H9 (cell line): ENCODE results near the gene TGFBRAP1. TPM values are rescaled to one million over a fixed set of nuclear protein-coding genes. Genes with fewer than 3 reads are reported as not detected.

ENCODE experiments used
- DNase-seq: peaks from one replicate; pipeline ENCODE4 v3.0.0-alpha.2; 2017
- H2AFZ ChIP-seq: one replicate; pipeline ENCODE4 v1.6.1; 2013; ENCODE audit warnings: mild to moderate bottlenecking, low read length, control low read depth, moderate library complexity
- H2AK5ac ChIP-seq: 2 replicates; pipeline ENCODE4 v1.6.1; 2013; ENCODE audit warnings: low read length, control low read depth, mixed read lengths; ENCODE audit not compliant: insufficient read length
- H2BK120ac ChIP-seq: one replicate; pipeline ENCODE4 v1.6.1; 2013; ENCODE audit warnings: low read depth, mild to moderate bottlenecking, low read length, control low read depth, inconsistent platforms; ENCODE audit not compliant: poor library complexity, severe bottlenecking
- H2BK12ac ChIP-seq: 2 replicates; pipeline ENCODE4 v1.6.1; 2013; ENCODE audit warnings: low read length, control low read depth, mixed read lengths, low read depth; ENCODE audit not compliant: insufficient read length
- H2BK15ac ChIP-seq: 2 replicates; pipeline ENCODE4 v1.6.1; 2013; ENCODE audit warnings: low read depth, low read length, control low read depth
- H2BK20ac ChIP-seq: one replicate; pipeline ENCODE4 v1.6.1; 2013; ENCODE audit warnings: low read depth, mild to moderate bottlenecking, low read length, control low read depth, inconsistent platforms; ENCODE audit not compliant: poor library complexity, severe bottlenecking
- H2BK5ac ChIP-seq: 2 replicates; pipeline ENCODE4 v1.6.1; 2013; ENCODE audit warnings: low read length, control low read depth, mixed read lengths; ENCODE audit not compliant: insufficient read length
- H3K14ac ChIP-seq: 2 replicates; pipeline ENCODE4 v1.6.1; 2013; ENCODE audit warnings: low read length, control low read depth; ENCODE audit not compliant: insufficient read depth
- H3K18ac ChIP-seq: 2 replicates; pipeline ENCODE4 v1.6.1; 2013; ENCODE audit warnings: low read depth, mild to moderate bottlenecking, mixed read lengths, low read length, control low read depth; ENCODE audit not compliant: insufficient read length
- H3K23ac ChIP-seq: 2 replicates; pipeline ENCODE4 v1.6.1; 2013; ENCODE audit warnings: low read length, control low read depth, mixed read lengths, low read depth; ENCODE audit not compliant: insufficient read length
- H3K23me2 ChIP-seq: 2 replicates; pipeline ENCODE4 v1.6.1; 2013; ENCODE audit warnings: low read depth, mild to moderate bottlenecking, mixed read lengths, low read length, control low read depth; ENCODE audit not compliant: insufficient read length, poor library complexity, severe bottlenecking
- H3K27ac ChIP-seq: 2 replicates; pipeline ENCODE4 v1.5.1; 2013; ENCODE audit warnings: low read length, control low read depth, mixed read lengths, low read depth; ENCODE audit not compliant: insufficient read length
- H3K27me3 ChIP-seq: 2 replicates; pipeline ENCODE4 v1.6.1; 2013; ENCODE audit warnings: low read length, control low read depth, inconsistent platforms; ENCODE audit not compliant: insufficient read depth
- H3K4ac ChIP-seq: 2 replicates; pipeline ENCODE4 v1.6.1; 2013; ENCODE audit warnings: low read depth, mild to moderate bottlenecking, control low read depth, inconsistent platforms, low read length, moderate library complexity
- H3K4me1 ChIP-seq: 2 replicates; pipeline ENCODE4 v1.6.1; 2013; ENCODE audit warnings: low read length, control low read depth, inconsistent platforms; ENCODE audit not compliant: insufficient read depth
- H3K4me2 ChIP-seq: 2 replicates; pipeline ENCODE4 v1.6.1; 2013; ENCODE audit warnings: low read length, control low read depth, mixed read lengths; ENCODE audit not compliant: insufficient read length, insufficient read depth
- H3K56ac ChIP-seq: 2 replicates; pipeline ENCODE4 v1.6.1; 2013; ENCODE audit warnings: low read depth, mild to moderate bottlenecking, mixed read lengths, low read length, control low read depth; ENCODE audit not compliant: insufficient read length
- H3K79me1 ChIP-seq: 2 replicates; pipeline ENCODE4 v1.6.1; 2013; ENCODE audit warnings: low read depth, mild to moderate bottlenecking, moderate library complexity, low read length, control low read depth, inconsistent platforms; ENCODE audit not compliant: insufficient read depth, poor library complexity, severe bottlenecking
- H3K79me2 ChIP-seq: 2 replicates; pipeline ENCODE4 v1.6.1; 2013; ENCODE audit warnings: low read length, control low read depth, inconsistent platforms; ENCODE audit not compliant: insufficient read depth
- H3K9ac ChIP-seq: 2 replicates; pipeline ENCODE4 v1.6.1; 2013; ENCODE audit warnings: low read length, control low read depth, mixed read lengths; ENCODE audit not compliant: insufficient read length; ENCODE audit errors: extremely low read depth
- H3K9me3 ChIP-seq: one replicate; pipeline ENCODE4 v1.6.1; 2013; ENCODE audit warnings: low read depth, low read length, inconsistent platforms; ENCODE audit not compliant: control insufficient read depth
- H3T11ph ChIP-seq: one replicate; pipeline ENCODE4 v1.6.1; 2013; ENCODE audit warnings: mild to moderate bottlenecking, low read length, control low read depth, inconsistent platforms
- H4K20me1 ChIP-seq: one replicate; pipeline ENCODE4 v1.6.1; 2013; ENCODE audit not compliant: control insufficient read depth, insufficient read length, insufficient read depth
- H4K5ac ChIP-seq: 2 replicates; pipeline ENCODE4 v1.6.1; 2013; ENCODE audit warnings: low read depth, mild to moderate bottlenecking, mixed read lengths, low read length, control low read depth; ENCODE audit not compliant: insufficient read length
- H4K8ac ChIP-seq: replicated peaks from 2 replicates; pipeline ENCODE4 v1.6.1; 2013; ENCODE audit warnings: low read length, control low read depth, mixed read lengths, low read depth; ENCODE audit not compliant: insufficient read length
- H4K91ac ChIP-seq: 2 replicates; pipeline ENCODE4 v1.6.1; 2013; ENCODE audit warnings: low read depth, mild to moderate bottlenecking, moderate library complexity, mixed read lengths, low read length, control low read depth; ENCODE audit not compliant: insufficient read length
- H3K27ac Mint-ChIP-seq, 3 experiments: 2 replicates in 2 of 3; 3 replicates in 1 of 3; pipeline ENCODE4 v1.8.0; 2020 to 2021; ENCODE audit warnings: mixed read lengths in 3 of 3, mild to moderate bottlenecking in 1 of 3, moderate library complexity in 1 of 3
- H3K27me3 Mint-ChIP-seq: 2 replicates; pipeline ENCODE4 v1.8.0; 2021; ENCODE audit warnings: low read depth, mild to moderate bottlenecking, moderate library complexity, mixed read lengths
- H3K36me3 Mint-ChIP-seq, 3 experiments: 2 replicates in 2 of 3; 3 replicates in 1 of 3; pipeline ENCODE4 v1.8.0; 2020 to 2021; ENCODE audit warnings: low read depth in 3 of 3, mixed read lengths in 3 of 3; ENCODE audit not compliant: insufficient read depth in 1 of 3
- H3K4me1 Mint-ChIP-seq, 2 experiments: 2 replicates each; pipeline ENCODE4 v1.8.0; 2020; ENCODE audit warnings: mixed read lengths in 2 of 2
- H3K4me3 Mint-ChIP-seq, 2 experiments: 2 replicates in 1 of 2; 3 replicates in 1 of 2; pipeline ENCODE4 v1.8.0; 2020 to 2021; ENCODE audit warnings: mild to moderate bottlenecking in 2 of 2, mixed read lengths in 2 of 2, moderate library complexity in 1 of 2
- H3K9me3 Mint-ChIP-seq, 2 experiments: 2 replicates in 1 of 2; 3 replicates in 1 of 2; pipeline ENCODE4 v1.8.0; 2020; ENCODE audit warnings: mild to moderate bottlenecking in 2 of 2, mixed read lengths in 2 of 2, moderate library complexity in 1 of 2
- WGBS: extraction: QIAGEN DNeasy Blood & Tissue Kit; methylation state at CpG from one replicate; pipeline ENCODE4 v1.1.7; 2013; ENCODE audit warnings: missing lambda C conversion rate, low lambda C conversion rate, mixed read lengths; ENCODE audit not compliant: insufficient read length; ENCODE audit errors: extremely low coverage; 5-methylcytosine and 5-hydroxymethylcytosine counted together
- total RNA-seq: library from RNA; stranded (reverse); gene quantifications from 2 replicates; pipeline ENCODE4 v1.2.1, GENCODE V29; 2021
- TF ChIP-seq, protein P1 (sequence below): fragments of 200-600 bp; sonication (generic); conservative IDR thresholded peaks from 3 replicates; pipeline ENCODE4 v1.8.0; 2021; ENCODE audit warnings: antibody characterized with exemption, mild to moderate bottlenecking

The TGFBRAP1 gene
- total RNA-seq, 1 experiment from 2014 or later = 23.6 TPM

DNA sequence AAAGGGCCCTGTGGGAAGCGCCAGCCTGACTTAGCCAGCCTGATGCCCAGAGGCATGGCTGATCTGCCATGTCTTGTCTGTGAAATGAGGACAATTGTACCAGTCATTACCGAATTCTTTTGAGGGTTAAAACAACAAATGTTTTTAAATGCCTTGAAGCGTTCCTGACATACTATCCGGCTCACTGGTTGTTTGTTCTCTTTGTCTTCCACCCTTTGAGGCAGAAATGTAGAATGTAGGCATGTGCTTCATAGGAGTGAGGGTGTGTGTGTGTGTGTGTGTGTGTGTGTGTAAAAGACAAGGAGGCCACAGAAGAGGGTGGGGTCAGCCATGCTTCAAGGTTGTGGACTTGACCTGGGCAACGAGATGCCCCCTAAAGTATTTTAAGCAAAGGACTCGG is 35.5 kb downstream of the TGFBRAP1 start:
- Histone ChIP-seq H2BK12ac (no peak overlapping the region), H3K23ac (no peak overlapping the region), H3K79me2 (no peaks in the 10 kb centered on the region), H2AK5ac (no peak overlapping the region), H2BK20ac (no peak overlapping the region), H4K8ac (no peak overlapping the region), H3K23me2 (no peaks in the 10 kb centered on the region), H3K9ac (no peak overlapping the region), H2AFZ (no peak overlapping the region), H3K79me1 (no peaks in the 10 kb centered on the region), H3K4me1 (no peaks in the 10 kb centered on the region), H2BK5ac (no peak overlapping the region), H3K18ac (no peak overlapping the region), H3K9me3 (no peaks in the 10 kb centered on the region), H2BK15ac (no peak overlapping the region), H3K56ac (no peak overlapping the region), H4K5ac (no peak overlapping the region), H3T11ph (no peak overlapping the region), H4K91ac (no peak overlapping the region), H2BK120ac (no peak overlapping the region), H3K4ac (no peak overlapping the region), H3K4me2 (no peak overlapping the region), H3K27ac (no peak overlapping the region), H3K14ac (no peak overlapping the region), H4K20me1 (no peaks in the 10 kb centered on the region), H3K27me3 (no peaks in the 10 kb centered on the region)
- H3K27ac Mint-ChIP-seq = no peak overlapping the region
- H3K4me1 Mint-ChIP-seq = peaks cover 0 to 2% of the 10 kb centered on the region in 2 experiments; a peak in 1 of 4 replicates
- no peak overlapping the region for H3K4me3 Mint-ChIP-seq
- H3K9me3 Mint-ChIP-seq = no peaks in the 10 kb centered on the region
- DNase-seq = no peak
- H3K36me3 Mint-ChIP-seq = peaks cover 17 to 70% (median 45%) of the 10 kb centered on the region in 3 experiments; a peak in 6 of 7 replicates
- no peaks in the 10 kb centered on the region for H3K27me3 Mint-ChIP-seq
- no CpG with 5 or more reads among the region's 6 CpGs for WGBS
- TF ChIP-seq, protein P1, sequence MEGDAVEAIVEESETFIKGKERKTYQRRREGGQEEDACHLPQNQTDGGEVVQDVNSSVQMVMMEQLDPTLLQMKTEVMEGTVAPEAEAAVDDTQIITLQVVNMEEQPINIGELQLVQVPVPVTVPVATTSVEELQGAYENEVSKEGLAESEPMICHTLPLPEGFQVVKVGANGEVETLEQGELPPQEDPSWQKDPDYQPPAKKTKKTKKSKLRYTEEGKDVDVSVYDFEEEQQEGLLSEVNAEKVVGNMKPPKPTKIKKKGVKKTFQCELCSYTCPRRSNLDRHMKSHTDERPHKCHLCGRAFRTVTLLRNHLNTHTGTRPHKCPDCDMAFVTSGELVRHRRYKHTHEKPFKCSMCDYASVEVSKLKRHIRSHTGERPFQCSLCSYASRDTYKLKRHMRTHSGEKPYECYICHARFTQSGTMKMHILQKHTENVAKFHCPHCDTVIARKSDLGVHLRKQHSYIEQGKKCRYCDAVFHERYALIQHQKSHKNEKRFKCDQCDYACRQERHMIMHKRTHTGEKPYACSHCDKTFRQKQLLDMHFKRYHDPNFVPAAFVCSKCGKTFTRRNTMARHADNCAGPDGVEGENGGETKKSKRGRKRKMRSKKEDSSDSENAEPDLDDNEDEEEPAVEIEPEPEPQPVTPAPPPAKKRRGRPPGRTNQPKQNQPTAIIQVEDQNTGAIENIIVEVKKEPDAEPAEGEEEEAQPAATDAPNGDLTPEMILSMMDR = no peak
